Hematopoietic multipotent progenitor cell treated with erythropoietin and hydrocortisone succinate and interleukin-3 and kit ligand, for 17 days (in vitro differentiated cells): Measurements from ENCODE around the gene IL18R1.
"Not testable (repeated sequence)": the region's sequence is repeated elsewhere in the genome, so short reads cannot be mapped to it uniquely, and the experiment has no call there.

Experiments used
- DNase-seq: peaks from one replicate; pipeline ENCODE4 v3.0.0-alpha.2; 2015; ENCODE audit warnings: low spot score

Gene IL18R1, protein sequence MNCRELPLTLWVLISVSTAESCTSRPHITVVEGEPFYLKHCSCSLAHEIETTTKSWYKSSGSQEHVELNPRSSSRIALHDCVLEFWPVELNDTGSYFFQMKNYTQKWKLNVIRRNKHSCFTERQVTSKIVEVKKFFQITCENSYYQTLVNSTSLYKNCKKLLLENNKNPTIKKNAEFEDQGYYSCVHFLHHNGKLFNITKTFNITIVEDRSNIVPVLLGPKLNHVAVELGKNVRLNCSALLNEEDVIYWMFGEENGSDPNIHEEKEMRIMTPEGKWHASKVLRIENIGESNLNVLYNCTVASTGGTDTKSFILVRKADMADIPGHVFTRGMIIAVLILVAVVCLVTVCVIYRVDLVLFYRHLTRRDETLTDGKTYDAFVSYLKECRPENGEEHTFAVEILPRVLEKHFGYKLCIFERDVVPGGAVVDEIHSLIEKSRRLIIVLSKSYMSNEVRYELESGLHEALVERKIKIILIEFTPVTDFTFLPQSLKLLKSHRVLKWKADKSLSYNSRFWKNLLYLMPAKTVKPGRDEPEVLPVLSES

DNA sequence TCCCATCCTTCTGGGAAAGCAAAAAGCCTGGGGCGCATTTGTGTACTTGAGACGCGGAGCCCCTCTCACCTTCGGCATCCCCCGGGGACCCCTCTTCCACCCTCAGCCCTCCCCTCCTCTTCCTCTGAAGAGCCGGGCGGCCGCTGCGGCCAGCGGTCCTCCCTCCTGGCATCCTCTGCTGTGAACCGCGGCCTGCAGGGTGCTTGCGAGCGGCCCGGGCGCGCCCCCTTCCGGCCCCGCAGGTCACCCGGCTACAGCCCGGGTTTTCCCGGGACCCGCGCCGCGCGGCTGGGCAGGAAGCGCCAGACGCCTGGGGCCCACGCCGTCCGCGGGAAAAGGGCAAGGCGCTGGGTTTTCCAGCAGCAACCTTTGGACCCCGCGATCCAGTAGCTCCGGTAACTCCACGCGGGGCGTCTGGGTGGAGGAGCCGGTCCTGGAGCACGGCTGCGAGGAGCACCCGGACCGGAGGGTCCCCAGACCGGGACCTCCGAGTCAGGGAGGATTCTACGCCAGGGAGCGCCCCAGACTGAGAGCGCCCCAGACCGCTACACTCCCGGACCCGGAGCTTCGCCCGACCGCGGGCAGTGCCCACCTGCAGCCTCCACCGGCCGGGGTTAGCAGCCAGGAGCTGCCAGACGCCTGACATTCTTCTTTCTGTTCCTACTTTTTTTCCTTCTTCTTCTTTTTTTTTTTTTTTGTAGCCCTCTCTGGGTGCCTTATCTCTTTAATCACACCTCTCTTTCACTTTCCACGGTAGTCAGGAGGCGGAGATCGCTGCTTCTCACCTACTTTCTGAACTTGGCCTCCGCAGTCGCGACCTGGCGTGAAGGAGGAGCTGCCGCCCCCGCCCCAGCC, at the start of gene IL18R1:
Gene IL18R1 (plus strand): TSS at position 271 of the 855 bp plus-strand sequence. CDS start 6,865 bp downstream, outside the sequence.
- no peak for DNase-seq

DNA sequence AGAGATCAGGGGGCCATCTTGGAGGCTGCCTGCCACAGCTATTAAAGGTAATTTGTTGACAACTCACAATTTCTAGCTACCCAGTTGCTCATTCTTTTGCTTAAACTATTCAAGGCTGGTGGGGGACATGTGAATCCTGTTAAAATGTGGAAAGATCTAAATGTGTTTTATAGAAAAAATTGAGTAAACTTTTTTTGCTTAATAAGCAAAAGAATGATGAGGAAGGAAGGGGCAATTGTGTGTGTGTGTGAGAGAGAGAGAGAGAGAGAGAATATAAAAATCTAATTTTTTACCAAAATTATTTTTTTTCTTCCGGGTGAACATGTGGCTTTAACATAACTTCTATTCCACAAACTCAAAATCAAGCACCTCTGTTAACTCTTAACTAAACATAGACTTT, 49.5 kb upstream of the IL18R1 start:
- no peak for DNase-seq

DNA sequence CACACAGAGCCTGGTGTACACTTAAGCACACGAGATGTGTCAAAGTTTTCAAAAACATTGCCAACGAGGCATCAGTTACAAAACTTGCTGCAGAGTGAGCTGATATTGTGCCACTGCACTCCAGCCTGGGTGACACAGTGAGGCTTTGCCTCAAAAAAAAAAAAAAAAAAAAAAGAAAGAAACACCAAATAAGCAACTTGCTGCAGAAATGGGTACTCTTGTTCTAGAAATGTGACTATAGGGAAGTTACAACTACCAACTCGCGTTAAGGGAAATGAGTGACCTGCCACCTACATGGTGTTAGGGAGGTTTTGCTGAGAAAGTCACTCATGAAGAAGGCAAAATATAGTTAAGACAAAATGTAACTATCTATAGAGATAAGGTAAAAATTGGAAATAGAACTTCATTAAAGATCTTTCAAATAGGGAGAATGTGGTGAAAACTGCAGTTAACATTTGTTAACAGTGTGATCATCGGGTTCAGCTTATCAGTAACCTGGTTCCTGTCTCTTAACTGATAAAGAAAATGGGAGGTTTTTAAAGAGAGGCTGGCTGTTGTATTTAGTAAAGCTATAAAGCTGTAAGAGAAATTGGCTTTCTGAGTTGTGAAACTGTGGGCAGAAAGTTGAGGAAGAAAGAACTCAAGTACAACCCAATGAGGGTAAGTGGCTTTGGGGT, 44.5 kb upstream of the IL18R1 start, which contains the start of gene IL1RL1:
Gene IL1RL1 (plus strand): TSS at position 600 of the 677 bp plus-strand sequence. CDS start 26,702 bp downstream, outside the sequence.
- no peak for DNase-seq

DNA sequence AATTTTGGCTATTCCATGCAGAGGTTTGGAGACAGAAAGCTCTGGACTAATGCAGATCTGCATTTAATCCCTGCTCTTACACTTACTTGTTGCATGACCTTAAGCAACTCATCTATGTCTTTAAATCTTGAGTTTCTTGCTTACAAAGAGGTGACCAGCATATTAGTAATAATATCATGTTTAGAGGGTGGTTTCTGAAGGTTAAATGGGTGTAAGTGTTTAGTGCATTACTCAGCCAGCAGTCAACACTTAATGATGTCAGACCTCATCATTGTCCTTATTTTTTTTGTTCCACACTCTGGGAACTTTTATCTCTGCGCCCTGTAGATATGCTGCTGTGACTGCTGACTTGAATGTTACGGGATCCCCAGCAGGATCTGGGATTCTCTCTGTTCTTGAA, 42.6 kb upstream of the IL18R1 start:
- no peak for DNase-seq

DNA sequence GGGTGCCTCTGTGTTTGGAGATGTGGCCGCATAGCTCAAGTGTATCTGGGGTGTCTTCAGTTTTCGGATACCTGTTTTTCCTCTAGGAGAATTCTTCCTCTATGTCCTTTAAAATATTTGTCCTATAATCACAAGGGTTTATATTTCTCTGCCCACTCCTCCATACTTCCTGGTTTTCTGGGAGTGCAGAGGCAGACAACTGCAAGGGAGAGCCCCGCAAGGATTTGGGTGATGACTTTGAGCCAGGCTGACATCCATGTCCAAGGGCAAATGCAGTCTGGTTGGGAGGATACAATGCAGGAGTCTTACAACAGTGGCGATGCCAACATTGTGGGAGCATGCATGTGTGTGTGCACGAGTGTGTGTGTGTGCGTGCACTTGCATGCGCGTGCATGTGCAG, 42.1 kb upstream of the IL18R1 start:
- no peak for DNase-seq

DNA sequence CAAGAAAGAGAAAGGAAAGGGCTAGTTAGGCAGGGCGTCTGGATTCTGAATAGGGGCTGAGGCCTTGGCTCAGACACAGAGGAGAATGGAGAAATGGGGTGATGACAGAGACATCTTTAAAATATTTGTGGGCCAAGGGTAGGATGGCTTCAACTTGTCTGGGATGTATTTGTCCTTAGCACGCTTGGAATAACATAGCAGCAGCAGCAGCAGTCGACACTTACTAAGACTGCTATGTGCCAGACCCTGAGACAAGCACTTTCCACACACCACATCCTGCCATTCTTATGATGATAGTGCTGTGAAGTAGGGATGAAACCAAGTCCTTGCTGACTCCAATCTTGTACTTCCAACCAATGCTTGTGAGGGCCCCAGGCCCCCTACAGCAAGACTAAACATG, 41.6 kb upstream of the IL18R1 start:
- no peak for DNase-seq

DNA sequence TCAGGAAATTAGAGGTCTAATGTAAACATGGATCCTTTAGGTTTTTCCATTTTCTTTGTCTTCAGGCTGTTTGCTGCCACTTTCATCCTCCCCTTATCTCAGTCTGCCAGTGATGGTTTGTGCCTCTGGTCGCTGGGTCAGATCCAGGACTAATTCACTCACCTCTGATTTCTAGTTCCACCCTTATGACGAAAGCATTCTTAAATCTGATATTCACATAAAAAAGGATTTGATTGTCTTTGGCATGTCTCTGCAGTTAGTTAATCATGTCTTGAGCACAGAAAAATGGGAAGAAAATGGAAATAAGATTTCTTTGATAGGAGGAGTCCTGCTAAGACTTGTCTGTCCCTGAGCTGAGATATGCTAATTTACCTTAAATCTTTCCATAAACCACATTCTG, 39.7 kb upstream of the IL18R1 start:
- no peak for DNase-seq

DNA sequence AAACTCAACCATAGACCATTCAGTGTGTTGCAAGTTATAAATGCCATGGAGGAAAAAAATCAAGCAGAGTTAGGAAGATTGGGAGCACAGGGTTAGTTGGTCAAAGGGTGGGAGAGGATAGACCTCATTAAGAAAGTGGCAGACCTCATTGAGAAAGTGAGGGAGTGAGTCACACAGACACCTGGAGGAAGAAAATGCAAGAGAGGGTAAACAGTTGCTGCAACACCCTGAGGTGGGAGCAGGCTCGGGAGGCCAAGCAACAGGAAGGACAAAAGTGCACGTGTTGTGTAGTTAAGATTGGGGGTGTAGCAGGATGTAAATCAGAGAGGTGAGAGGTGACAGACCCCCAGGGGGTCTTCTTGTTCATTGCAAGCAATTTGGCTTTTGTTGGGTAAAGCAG, 37.9 kb upstream of the IL18R1 start:
- no peak for DNase-seq

DNA sequence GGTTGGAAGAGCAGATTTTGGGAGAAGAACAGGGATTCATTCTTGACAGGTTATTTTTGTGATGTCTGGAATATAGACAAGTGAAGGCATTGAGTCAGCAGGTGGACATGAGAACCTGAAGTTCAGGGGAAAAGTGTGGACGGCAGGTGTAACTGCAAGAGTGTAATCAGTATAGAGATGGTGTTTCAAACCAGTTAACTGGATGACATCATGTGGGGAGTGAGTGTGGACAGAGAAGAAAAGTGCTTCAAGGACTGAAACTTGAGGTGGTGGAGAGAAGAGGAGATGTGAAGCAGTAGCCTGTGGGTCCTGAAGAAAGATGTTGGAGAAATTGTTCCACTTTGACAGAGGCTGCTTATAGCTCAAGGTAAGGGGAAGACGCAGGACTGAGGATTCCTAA, 37.2 kb upstream of the IL18R1 start:
- no peak for DNase-seq

DNA sequence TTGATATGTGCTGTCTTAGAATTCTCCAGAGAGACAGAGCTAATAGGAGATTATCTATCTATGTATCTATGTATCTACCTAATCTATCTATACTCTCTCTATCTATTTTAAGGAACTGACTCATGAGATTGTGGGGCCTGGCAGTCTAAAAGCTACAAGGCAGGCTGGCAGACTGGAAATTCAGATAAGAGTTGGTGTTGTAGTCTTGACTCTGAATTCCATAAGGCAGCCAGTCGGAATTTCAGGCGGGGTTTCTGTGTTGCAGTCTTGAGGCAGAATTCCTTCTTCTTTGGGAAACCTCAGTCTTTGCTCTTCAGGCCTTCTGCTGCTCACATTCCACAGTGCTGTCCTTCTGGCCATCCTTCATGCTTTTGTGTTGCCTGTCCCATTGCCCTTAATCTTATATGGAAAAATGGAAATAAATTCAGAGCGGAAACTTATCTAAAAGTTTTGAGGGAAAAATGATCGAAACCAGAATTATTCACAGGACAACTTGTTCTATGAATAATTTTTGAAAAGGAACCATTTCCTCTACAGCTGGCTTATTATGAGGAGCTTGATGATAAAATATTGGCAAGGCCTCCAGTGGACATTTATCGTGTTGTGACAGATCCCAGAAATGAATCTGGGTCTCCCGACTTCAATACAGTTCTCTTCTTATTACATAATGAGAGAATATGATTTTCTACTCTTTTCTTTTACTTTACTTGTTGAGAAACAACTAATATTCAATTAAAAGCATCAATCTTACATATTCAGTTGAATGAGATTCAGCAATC, 33.5 kb upstream of the IL18R1 start:
- DNase-seq = no peak

DNA sequence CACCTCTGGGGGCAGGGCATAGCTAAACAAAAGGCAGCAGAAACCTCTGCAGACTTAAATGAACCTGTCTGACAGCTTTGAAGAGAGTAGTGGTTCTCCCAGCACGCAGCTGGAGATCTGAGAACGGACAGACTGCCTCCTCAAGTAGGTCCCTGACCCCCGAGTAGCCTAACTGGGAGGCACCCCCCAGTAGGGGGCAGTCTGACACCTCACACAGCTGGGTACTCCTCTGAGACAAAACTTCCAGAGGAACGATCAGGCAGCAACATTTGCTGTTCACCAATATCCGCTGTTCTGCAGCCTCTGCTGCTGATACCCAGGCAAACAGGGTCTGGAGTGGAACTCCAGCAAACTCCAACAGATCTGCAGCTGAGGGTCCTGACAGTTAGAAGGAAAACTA, 30.7 kb upstream of the IL18R1 start:
- DNase-seq = not testable (repeated sequence)

DNA sequence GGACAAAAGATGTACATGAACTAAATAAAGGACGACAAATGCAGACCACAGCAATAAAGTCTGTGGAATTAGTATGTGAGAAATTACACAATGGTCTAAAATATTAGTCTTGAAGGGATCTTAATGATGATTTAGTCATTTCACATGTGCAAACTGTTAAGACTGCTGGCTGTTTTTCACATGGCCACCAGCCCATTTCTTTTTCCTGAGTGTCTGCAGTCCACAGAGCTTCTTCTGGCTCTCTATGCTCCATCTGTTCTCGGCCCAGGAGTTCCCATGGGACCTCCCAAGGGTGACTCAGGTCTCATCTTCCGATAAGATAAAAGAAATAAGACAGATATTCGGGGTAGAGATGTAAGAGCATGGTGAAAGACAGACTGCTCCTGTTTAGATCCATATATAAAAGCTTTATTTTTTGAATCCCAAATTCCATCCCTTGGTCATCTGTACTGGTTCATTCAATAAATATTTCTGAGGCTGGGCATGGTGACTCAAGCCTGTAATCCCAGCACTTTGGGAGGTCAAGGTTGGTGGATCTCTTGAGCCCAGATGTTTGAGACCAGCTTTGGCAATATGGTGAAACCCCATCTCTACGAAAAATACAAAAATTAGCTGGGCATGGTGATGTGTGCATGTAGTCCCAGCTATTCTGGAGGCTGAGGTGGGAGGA, 24.1 kb upstream of the IL18R1 start:
- no peak for DNase-seq

DNA sequence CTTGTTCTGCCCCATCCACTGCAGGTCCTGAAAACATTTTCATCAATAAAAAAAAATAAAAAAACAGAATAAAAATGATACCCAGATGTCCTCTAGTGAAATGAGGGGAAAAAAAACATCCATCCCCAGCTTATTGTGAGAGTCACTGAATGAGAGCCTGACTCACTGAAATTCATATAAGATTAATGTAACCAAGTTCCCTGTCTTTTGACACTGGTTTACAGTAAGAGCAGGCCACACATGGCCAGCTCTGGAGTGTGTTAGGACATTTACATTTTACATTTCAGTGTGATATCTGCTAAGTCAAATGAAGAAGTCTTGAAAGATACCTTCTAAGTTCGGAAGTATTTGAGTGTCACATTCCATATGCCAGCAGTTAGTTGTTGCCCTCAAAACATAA, 21.1 kb upstream of the IL18R1 start:
- DNase-seq = no peak

DNA sequence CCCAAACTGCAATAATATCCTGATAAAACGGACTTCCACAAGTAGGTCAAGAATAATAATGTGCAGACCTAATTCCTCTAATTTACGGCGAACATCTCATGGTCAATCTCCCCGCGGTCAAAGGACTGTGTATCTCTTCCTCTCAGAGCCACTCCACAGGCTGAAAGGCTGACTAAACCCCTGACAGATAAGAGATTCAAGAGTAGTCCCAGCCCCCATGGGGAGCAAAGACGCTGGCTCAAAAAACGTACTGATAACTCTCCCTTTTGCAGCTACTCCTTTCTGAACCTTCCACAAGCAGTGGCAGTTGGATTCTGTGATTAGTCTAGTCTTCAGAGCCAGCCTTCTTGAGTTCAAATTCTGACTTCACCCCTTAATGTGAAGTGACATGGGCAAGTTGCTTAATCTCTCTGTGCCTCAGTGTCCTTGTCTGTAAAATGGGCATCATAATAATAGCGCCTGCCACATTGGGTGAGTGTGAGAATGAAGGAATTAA, 19.7 kb upstream of the IL18R1 start:
- DNase-seq = no peak

DNA sequence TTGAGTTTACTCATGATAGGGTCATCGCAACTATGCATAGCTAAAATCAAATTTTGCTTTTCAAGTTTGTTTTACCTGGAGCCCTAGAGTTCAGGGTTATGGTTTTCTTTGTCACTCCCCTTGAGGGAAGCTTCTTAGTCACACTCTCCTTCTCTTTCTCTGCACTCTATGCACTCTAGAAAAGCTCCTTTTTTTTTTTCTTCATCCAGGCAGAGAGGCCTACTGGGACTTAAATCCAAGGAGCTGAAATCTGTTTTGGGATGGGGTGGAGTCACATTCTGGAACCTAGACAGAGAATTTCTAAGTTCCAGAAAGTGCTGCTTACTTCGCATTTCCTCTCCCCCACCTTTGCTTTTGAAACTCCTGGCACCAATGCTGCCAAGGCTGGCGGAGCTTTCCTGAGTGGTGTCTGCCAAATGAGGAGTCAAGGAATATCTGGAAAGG, 19.1 kb upstream of the IL18R1 start:
- DNase-seq = no peak

DNA sequence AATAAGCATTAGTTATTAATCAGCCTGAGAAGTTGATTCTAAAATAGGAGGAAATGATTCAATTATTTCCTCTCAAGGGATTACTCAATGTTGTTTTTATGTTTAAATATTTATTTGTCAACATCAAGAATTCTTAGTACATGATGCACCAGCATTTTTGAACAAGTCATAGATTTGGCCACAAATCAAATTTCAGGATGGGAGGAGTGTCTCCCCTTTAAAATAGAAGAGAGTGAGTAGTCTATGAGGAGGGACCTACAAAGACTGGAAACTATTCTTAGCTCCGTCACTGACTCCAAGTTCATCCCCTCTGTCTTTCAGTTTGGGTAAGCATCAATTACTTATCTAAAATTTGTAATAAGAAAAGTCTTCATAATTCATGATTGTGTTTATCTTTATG, 18.6 kb upstream of the IL18R1 start:
- no peak for DNase-seq

DNA sequence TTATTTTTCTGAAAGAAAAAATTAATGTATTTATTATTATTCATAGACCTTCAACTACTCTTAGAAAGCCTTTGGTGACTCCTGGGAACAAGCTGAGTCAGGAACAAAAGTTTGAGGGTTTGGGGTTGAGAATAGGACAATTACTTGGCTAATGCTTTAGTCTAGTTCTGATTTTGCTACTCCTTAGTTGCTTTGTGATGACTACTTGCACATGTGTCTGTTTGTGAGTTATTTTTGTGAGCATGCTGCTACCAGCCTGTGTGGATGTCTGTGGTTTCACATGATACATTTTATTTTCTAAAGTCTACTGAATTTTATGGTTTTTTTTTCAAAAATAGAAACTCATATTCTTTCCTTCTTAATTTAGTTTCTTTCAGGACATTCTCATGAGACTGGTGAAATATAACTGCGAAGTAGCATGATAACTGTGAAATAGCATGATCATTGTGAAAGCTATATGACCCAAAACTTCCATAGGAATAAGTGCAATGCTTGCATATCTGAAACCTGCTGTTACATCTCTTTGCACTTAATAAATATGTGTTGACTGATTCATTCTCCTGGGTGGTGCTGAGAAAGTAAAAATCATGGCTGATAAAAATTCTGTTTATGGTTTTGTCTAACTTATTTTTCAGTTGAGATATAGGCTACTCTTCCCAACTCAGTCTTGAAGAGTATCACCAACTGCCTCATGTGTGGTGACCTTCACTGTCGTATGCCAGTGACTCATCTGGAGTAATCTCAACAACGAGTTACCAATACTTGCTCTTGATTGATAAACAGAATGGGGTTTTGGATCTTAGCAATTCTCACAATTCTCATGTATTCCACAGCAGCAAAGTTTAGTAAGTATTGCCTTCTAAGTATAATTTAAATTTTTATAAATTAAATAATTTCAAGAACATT, 17.9 kb upstream of the IL18R1 start:
- no peak for DNase-seq

DNA sequence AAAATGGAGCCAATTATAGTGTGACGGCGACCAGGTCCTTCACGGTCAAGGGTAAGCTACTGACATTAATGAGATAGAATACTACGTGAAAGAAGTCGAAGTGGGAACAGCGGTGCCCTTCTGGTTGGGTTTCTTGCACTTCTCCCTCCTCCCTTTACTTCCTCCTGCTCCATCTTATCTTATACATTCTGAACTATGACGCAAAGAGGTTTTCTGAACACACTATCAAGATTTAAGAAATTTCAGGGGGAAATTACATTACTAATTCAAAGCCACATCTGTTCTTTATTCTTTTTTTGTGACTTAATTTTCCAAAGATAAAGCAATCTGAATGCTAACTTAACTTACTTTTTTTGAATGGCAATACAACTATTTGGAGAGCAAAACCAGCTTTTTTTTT, 14.8 kb upstream of the IL18R1 start:
- DNase-seq = no peak

DNA sequence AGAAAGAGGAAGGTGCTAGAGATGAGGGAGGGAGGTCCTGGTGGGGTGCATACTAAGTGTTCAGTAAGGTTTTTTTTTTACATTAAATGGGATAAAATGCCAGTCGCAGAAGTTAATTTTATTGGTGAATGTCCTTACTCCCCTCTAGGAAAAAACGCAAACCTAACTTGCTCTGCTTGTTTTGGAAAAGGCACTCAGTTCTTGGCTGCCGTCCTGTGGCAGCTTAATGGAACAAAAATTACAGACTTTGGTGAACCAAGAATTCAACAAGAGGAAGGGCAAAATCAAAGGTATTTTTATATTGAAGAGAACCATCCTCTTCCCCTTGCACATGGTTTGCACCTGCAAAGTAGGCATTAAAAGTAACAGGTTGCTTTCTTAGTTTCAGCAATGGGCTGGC, 12.7 kb upstream of the IL18R1 start:
- no peak for DNase-seq

DNA sequence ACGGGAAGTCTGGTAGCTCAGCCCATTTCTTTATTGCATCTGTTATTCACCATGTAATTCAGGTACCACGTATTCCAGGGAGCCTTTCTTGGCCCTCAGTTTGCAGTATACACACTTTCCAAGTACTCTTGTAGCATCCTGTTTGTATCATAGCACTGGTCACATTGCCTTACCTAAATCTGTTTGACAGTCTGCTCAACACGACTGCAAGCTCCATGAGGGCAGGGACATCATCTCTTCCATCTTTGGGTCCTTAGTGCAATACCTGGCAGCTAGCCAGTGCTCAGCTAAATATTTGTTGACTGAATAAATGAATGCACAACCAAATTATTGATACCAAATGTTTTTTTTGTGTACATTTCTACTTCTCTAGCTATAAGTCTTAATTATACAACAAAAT, 11.2 kb upstream of the IL18R1 start:
- DNase-seq = no peak
